HFFc6 (cell line): ENCODE results near the gene ST7. TPM values are rescaled to one million over a fixed set of nuclear protein-coding genes. Genes with fewer than 3 reads are reported as not detected.

Source experiments
- DNase-seq: peaks from one replicate; pipeline ENCODE4 v3.0.0-alpha.2; 2018
- H3K27ac Mint-ChIP-seq: 2 replicates; pipeline ENCODE4 v1.8.0; 2020; ENCODE audit warnings: mild to moderate bottlenecking, mixed read lengths
- H3K27me3 Mint-ChIP-seq: 2 replicates; pipeline ENCODE4 v1.8.0; 2021; ENCODE audit warnings: mild to moderate bottlenecking, moderate library complexity, mixed read lengths; ENCODE audit not compliant: insufficient read depth
- H3K36me3 Mint-ChIP-seq: 2 replicates; pipeline ENCODE4 v1.8.0; 2021; ENCODE audit warnings: low read depth, mixed read lengths
- H3K4me1 Mint-ChIP-seq: 2 replicates; pipeline ENCODE4 v1.8.0; 2020; ENCODE audit warnings: low read depth, mixed read lengths
- H3K4me3 Mint-ChIP-seq: 2 replicates; pipeline ENCODE4 v1.8.0; 2020; ENCODE audit warnings: mild to moderate bottlenecking, moderate library complexity, mixed read lengths
- H3K9me3 Mint-ChIP-seq: 2 replicates; pipeline ENCODE4 v1.8.0; 2020; ENCODE audit warnings: mild to moderate bottlenecking, mixed read lengths
- CTCF ChIP-seq: fragments of 200-600 bp; sonication (generic); IDR thresholded peaks from 2 replicates; pipeline ENCODE4 v1.5.0; 2021; ENCODE audit warnings: antibody characterized with exemption, mild to moderate bottlenecking
- total RNA-seq, 6 experiments: library from RNA; stranded (reverse); fragmentation: NEBNext Ultra II Directional; extraction: Animal tissue kit (Norgen Biotek cat#: 25700); gene quantifications; 2 replicates in 1 of 6; 3 replicates in 5 of 6; pipeline ENCODE4 v1.2.3, GENCODE V29; 2021

ST7 gene
- total RNA-seq, 6 experiments from 2014 or later = 13.5 to 18.8 (median 16.8) TPM

GRCh38 chr7:117006907-117007684 is 53.8 kb downstream of the ST7 start:
- no peaks in the 10 kb centered on the region for H3K9me3 Mint-ChIP-seq
- no peak for DNase-seq
- no peak for TF ChIP-seq CTCF
- no peak overlapping the region for H3K27ac Mint-ChIP-seq
- no peak overlapping the region for H3K4me3 Mint-ChIP-seq
- H3K4me1 Mint-ChIP-seq = peaks cover 57% of the 10 kb centered on the region
- H3K36me3 Mint-ChIP-seq = no peaks in the 10 kb centered on the region; the same call in 1 of the 2 replicates
- H3K27me3 Mint-ChIP-seq = no peaks in the 10 kb centered on the region

GRCh38 chr7:117008118-117008885 is 55.0 kb downstream of the ST7 start:
- no peak overlapping the region for H3K27ac Mint-ChIP-seq
- no peaks in the 10 kb centered on the region for H3K27me3 Mint-ChIP-seq
- no peak overlapping the region for H3K4me3 Mint-ChIP-seq
- no peaks in the 10 kb centered on the region for H3K9me3 Mint-ChIP-seq
- H3K4me1 Mint-ChIP-seq = peaks cover 57% of the 10 kb centered on the region
- no peaks in the 10 kb centered on the region; the same call in 1 of the 2 replicates for H3K36me3 Mint-ChIP-seq
- no peak for DNase-seq
- no peak for TF ChIP-seq CTCF

- Mint-ChIP-seq H3K9me3 (no peaks in the 10 kb centered on the region), H3K27ac (no peak overlapping the region; the same call in 1 of the 2 replicates), H3K36me3 (no peaks in the 10 kb centered on the region; the same call in 1 of the 2 replicates), H3K4me1 (peaks cover 53% of the 10 kb centered on the region), H3K27me3 (no peaks in the 10 kb centered on the region), H3K4me3 (no peak overlapping the region)
- peak; percentile 56 for DNase-seq
- no peak for TF ChIP-seq CTCF
These were observed 55.7 kb downstream of the ST7 start for GRCh38 chr7:117008886-117009531.

GRCh38 chr7:117009705-117010361 is 56.5 kb downstream of the ST7 start:
- no peak overlapping the region for H3K27ac Mint-ChIP-seq
- H3K36me3 Mint-ChIP-seq = no peaks in the 10 kb centered on the region
- peaks cover 46% of the 10 kb centered on the region for H3K4me1 Mint-ChIP-seq

More at GRCh38 chr7:117009705-117010361, 56.5 kb downstream of the ST7 start:
- Mint-ChIP-seq H3K9me3 (no peaks in the 10 kb centered on the region), H3K4me3 (no peak overlapping the region), H3K27me3 (no peaks in the 10 kb centered on the region)
- TF ChIP-seq CTCF = no peak
- DNase-seq = no peak
